Stimulated activated CD8-positive, alpha-beta memory T cell treated with anti-CD3 and anti-CD28 coated beads, Interleukin-12 subunit alpha, Interleukin-12 subunit beta, amount 100 ng/mL, for 4 hours (primary cell): ENCODE data around the gene UBE2H.
"Not testable (repeated sequence)": the region's sequence is repeated elsewhere in the genome, so short reads cannot be mapped to it uniquely, and the experiment has no call there.

Experiments used
- DNase-seq: peaks from one replicate; pipeline ENCODE4 v3.0.0-alpha.2; 2020; ENCODE audit warnings: low read depth

The UBE2H gene

DNA sequence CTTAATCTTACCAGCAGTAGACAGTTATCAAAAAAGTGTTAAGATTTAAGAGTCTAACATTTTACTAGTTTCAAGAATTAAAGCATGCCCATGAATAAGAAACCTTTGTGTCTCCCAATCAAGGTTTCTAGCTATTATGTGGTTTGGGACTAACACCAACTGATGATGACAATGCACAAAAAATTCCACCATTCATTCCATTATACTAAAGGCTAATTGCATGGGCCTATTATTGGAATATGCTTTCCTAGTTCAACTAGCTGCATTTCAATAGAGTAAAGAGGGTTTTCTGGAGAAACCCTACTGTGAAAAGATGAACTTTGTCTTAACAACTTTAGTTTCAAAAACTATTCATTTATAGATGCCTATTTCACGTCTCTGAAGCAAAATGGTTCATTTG lies 44.6 kb downstream of the UBE2H start:
- no peak for DNase-seq

DNA sequence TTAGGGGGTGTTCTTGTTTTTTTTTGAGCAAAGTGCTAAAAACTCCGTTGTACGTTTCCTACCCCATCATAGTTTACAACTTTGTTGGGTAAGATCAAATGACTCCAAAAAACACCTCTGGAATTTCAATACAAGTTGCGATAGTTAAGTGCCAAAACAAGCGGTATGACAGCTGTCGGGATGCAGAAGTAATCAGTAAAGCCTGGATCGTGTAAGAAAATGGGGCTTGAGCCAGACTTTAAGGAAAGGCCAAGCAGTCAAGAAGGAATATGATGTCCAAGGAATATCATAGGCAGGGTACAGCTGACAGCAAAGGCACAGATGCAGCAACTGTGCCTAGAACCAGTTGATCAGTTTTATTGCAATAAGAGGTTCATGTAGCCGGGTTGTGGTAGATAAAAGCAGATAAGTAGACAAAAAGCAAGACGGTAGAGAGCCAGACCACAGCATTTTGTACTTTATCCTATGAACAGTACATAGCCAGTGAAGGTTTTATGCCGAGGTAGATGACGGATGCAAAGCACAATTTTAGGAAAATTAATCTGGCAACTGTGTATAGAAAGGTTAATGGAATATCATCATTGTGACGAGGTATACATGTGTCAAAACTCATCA lies 45.5 kb downstream of the UBE2H start:
- no peak for DNase-seq

DNA sequence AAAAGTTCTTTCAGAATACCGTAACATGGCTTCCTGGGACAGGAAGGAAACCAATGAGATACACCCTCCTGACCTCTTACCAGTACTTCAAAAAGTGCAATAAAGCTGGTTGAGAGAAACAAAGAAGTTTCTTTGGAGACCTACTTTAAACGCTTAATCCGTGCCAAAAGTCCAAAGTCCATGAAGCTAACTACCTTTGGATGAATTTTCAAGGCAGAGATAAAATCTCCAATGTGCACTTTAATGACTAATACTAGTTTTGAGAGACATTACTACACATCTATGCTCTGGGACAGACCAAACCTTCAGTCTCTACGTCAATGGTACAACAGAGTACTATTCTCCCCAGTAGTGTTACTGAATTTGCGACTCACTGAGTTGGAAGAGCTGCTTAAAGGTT lies 46.1 kb downstream of the UBE2H start:
- DNase-seq = no peak

DNA sequence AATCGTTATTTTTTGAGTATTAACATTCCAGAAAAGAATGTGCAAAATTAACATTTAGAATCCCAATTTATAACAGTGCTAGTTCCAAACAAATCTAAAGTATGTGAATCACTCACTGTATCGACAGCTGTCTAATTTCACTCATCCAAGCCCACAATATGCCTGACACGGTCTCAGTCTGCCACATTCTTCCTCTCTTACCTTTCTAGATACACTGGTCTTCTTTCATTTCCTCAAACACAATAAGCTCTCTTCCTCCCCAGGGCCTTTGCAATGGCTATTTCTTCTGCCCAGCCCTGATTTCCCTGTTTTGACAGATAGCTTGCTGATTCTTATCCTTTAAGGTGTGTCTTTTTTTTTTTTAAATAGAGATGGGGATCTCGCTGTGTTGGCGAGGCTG lies 48.8 kb downstream of the UBE2H start:
- no peak for DNase-seq

DNA sequence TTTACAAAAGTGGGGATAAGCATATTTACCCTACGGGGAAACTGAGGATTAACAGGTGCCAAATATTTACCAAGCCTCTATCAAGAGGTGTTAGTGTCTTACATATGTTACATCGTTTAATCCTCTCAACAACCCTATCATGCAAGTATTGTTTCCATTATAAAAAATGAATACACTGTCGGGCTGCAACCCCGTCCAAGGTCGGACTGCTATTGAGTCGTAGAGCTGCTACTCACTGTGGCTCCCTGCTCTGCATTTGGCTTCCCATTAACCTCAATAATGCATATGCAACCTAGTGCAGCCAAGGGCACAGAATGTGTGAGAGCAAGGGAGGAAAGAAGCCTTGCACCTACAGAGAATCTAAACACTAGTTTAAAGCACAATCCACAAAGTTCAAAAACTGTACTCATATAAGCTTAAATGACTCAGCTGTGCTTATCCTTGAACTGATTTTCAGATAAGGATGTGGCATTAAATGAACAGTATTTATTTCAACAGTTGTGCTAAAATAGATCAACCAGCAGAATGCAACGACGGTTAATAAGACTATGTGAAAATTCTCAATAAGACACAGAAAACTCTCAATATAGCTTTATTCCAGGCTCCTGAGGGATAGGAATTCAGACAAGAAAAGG lies 49.9 kb downstream of the UBE2H start:
- no peak for DNase-seq

DNA sequence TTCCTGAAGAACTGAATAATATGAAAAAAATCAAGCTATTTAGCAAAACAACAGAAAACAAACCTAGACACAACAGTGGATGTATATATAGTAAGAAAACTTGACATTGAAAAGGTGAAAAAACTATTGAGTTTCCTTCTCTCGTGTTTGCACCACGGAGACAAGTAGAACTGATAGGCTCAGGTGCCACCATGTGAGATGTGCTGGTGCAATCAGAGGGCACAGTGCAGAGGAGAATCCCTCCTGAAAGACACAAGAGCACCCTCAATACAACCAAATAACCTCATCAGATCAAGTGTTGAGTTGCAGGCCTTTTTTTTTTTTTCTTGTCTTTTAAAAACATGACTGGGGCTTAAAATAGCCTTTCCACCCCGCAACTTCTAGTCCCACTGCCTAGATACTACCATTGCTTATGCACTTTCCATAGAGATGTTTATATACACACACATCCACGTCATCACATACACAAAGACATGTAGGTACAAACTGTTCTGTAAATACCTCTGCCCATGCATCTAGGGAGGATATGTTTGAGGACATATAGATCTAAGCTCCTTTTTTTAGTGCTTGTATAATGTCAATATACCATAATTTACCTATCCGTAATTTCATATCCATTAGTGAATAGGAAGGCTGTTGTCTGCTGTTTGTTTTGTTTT lies 54.1 kb downstream of the UBE2H start:
- no peak for DNase-seq

DNA sequence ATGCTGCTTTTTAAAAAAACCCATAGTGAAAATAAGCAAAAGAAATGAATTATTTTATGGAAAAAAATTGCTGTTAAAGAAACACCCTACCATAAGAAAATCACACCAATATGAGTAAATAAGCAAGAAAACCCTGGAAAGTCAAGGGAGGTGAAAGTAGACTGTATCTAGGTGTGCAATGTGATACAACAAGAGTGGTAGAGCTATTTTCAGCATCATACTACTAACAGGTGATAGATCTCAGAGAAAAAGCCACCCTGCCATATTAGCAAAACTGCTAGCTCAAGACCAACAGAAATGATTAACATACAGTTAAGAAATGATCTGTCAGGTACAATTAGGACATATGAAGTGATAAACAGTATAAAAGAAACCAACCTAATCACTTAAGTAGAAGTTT lies 54.8 kb downstream of the UBE2H start:
- DNase-seq = no peak

DNA sequence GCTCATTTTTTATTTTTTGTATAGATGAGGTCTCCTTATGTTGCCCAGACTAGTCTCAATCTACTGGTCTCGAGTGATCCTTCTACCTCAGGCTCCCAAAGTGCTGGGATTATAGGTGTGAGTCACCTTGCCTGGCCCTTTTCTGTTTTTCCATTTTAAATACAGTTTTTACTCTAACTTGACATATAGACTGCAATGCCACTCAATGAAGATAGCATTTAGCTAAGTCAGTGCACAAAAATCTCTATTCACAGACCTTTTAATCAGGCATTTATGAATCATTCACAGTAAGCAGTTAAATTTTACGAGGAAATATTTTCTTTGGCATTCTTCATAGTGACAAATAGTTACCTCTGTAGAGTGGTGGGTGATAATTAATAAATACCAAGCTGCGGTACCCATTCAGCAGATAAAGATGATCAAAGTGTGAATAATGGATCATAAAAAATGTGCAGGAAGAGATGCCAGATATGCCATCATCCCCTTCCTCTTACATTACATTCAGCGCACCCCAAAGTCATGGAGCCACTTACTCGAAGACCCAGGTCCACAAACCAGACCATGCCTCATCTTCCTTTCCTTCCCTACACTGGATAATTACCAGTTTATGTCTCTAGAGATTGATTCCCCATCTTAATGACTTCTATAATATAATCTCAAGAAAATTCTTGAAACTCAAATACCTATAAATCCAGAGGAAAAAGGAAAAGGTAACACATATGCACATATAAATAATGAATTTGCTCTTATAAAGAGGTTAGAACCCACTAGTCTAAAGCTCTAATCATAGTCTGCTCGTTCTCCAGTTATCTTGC lies 56.0 kb downstream of the UBE2H start:
- no peak for DNase-seq

DNA sequence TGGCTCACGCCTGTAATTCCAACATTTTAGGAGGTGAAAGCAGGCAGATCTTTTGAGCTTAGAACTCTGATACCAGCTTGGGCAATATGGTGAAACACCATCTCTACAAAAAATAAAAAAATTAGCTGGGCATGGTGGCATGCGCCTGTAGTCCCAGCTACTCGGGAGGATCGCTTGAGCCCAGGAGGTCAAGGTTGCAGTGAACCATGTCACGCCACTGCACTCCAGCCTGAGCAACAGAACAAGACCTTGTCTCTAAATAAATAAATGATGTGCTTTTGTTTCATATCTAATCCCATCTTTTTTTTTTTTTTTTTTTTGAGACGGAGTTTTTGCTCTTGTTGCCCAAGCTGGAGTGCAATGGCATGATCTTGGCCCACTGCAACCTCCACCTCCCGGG lies 58.6 kb downstream of the UBE2H start:
- DNase-seq = not testable (repeated sequence)

DNA sequence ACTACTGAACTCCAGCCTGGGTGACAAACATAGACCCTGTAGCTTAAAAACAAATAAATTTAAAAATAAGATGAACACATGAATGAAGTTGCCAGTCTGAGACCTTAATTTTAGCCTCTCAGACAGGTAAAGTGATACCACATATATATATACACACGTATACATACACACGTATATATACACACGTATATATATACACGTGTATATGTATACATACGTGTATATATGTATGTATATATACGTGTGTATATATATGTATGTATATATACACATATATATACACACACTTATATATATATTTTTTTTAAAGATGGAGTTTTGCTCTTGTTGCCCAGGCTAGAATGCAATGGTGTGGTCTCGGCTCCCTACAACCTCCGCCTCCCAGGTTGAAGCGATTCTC lies 62.7 kb downstream of the UBE2H start:
- no peak for DNase-seq

DNA sequence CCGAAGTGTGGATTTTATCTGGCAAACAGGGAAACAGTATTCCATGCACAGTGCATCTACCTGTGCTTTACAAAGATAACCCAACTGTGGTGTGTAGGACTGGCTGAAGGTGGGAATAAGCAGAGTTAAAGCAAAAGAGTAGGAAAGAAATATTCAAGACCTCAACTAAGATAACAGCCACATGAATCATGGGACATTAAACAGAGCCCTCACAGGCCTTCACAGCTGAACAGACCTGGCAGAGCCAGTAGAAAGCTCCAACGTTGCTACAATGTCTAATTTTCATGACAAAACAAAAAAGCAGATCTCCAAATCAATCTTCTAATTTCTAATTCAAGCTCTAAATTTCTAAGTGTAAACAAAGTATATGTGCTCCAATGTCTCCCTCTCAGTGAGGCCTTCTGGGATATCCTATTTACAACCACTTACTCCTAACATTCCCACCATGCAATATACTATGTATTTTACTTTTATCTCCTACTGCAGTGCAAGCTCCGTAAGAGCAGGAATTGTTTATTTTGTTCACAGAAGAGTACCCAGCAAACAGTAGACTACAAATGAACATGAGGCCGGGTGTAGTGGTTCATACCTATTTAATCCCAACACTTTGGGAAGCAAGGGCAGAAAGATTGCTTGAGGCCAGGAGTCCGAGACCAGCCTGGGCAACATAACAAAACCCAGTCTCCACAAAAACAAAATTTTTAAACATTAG lies 63.5 kb downstream of the UBE2H start:
- no peak for DNase-seq

DNA sequence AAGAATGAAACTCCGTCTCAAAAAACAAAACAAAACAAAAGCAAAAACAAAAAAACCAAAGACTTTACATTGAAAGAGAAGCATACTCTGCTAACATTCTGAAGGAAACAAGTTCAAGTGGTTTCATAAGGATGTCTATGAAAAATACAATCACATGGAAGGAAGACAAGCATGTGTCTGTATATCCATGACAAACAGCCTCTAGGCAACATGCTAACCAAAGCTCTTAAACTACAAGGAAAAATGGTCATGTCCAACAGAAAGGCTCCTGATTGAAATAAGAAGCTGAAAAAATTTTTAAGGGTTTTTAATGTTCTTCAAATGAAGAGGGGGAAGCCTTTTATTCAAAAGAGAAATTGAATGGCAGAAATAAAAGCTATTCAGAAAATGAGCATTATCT lies 64.9 kb downstream of the UBE2H start:
- no peak for DNase-seq

DNA sequence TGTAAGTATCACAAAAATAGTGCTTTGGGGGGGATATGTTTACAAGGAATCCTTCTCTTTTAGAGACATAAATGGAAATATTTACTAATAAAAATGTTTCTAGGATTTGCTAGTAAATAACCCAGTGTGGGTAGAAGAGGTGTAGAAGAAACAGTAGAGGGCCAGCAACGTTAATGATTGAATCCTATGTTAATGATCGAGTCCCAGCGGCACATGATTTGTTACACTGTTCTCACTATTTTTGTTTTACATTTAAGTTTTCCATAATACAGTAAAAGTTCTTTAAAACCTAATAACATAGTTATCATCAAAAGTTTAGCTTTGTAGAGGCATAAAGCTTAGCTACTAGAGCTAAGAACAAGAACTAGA lies 66.0 kb downstream of the UBE2H start:
- DNase-seq = no peak

DNA sequence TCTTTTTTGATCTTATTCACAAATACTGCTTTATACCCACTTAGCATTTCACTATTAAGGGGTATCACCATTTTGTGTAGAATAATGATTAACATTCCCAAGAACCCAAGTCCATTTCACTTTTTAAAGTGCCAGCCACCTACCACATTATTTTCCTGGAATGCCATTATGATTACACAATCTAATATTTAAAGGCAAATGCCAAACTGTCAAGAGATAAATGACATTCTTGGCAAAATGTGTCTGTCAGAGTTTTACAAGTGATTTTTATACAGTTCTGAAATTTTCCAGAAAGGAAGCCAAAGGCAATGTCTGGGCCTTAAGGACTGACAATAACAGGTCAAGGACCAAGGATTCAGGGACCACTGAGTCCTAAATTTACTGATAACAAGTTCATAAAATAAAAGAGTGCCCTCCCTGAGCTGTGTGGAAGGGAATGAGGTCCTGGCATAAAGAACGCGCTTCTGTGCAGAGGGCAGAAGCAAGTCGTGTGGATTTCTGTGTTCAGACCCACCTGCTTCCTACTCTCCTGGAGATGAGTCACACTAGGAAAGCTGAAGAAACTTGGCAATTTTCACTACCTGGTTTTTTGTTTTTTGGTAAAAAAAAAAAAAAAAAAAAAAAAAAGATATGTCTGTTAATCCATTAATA lies 66.5 kb downstream of the UBE2H start:
- no peak for DNase-seq

DNA sequence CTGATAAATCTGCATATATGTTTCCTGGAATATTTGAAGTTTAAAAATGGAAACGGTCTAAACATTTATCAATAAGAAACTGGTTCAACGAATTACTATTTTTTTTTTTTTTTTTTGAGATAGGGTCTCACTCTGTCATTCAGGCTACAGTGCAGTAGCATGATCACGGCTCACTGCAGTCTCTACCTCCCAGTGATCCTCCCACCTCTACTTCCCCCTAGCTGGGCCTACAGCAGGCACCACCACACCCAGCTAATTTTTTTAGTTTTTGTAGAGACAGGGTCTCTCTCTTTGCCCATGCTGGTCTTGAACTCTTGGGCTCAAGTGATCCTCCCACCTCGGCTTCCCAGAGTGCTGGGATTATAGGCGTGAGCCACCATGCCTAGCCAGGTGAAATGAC lies 68.3 kb downstream of the UBE2H start:
- no peak for DNase-seq

DNA sequence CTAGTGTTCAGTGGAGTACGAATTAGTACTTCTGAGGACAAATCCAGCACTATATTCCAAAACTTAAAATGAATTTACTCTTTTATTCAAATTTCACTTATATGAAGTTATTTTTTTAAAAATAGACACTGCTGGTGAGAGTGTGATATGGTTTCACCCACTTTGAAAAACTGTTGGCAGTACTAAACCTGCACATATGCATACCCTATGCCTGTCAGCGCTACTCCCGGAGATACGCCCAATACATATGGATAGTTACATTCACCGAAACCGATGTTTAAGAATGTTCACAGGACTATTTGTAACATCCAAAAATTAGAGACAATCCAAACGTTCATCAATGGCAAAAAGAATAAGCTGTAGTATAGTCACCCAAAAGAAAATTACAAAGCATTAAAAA lies 69.6 kb downstream of the UBE2H start:
- DNase-seq = no peak

DNA sequence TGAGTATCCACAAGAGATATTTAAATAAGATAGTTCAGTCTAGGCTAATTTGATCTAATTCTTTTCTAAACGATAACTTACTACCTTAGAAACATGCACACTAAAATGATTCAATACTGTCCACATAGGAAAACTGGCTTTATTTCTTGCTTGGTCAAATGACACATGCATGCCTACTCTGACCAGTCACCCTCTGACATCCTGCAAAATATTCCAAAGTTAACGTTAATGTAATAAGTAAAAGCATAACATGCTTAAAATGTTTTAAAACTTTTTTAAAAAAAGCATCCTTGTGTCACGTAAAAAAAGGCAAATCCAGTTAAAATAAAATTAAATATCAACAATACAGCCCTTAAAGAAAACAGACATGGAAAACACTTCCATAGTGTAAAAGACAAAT lies 70.2 kb downstream of the UBE2H start:
- no peak for DNase-seq

DNA sequence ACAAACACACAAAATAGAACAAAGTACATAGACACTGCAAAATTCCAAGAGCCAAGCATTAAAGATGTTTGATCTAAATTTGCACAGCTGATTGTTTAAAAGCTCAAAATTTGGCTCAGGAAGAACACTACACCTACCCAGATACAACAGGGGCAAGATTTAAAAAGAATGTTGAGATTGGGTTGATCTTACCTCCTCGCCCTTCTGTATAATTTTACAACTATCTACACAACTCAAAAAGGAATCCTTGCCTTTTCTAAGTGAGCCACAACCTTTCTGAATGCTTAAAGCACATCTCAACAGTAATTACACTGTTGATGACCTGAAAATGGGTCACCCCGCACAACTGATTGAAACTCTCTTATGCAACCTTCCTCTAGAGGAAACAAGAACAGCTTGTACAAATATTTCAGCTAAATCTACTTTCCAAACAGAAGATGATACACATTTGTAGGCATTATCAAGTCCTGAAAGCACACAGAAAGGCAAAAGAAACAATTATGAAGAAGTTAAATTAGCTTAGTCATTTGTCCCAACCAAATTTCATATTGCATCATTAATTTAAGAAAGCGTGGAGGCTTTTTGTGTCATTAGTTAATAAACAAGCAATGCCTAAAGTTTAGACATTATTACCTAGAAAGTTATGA lies 75.5 kb downstream of the UBE2H start:
- no peak for DNase-seq

DNA sequence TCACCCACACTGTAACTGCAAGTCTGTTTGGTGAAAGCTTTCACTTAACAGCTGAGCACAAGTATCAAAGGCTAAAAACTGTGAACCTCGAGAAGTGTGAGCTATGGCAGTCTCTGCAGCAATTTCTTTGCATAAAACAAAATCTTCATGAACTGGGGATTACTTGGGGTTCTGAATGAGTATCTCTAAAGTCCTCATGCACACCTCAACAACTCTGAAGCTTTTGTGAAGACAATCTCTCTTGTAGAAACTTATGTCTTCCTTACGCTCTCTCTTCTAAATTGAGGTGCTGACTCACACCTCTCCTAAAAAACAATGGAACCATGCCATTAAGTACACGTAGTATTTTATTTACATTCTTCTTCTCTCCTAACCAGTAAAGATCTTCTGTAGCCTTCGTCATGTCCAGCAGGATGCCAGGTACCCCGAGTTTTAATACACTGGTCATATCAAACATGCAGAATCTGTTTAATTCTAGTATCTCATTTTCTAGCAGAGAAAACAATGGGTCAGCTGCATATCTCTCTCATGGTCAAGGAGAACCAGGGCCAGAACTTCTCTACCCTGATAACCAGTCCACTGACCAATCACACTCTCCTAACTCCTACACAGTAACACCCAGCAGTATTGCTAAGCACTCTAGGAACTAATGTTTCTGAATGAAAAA lies 76.9 kb downstream of the UBE2H start:
- no peak for DNase-seq

DNA sequence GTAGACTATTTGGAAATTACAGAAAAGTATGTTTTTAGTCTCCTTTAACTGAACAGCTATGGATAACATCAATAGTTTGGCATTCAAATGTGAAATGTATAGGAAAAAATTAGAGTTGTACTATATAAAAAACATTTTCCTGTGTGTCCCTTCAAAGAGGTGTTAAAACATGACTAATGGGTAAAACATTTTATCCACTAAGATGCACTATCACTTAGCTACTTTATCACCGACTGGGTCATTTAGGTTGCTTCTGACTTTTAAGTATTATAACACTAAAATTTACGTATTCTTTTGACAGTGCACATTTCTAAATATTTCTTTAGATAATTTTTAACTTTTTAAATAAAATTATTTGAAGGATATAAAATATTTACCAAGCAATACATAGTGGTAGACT lies 77.6 kb downstream of the UBE2H start:
- DNase-seq = no peak

DNA sequence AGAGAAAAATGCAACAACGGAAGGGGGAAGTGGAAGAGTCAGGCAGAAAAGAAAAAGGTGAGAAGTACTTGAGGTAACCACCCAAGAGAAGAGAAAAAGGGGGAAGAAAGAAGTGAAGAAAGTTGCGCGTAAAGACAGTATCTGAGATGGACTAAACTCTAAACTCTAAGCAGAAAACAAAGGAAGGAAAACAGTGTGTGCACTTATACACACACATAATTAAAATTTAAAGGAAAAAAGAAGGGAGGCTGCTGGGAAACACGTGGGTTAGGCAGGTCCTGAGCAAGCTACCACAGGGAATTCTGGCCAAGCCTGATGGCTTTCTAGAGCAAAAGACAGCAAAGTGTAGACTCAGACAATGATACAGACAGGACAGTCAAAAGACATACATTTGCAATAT lies 78.0 kb downstream of the UBE2H start:
- DNase-seq = no peak
